Measurements from ENCODE around the gene SLC9B1. TPM values are rescaled to one million over a fixed set of nuclear protein-coding genes. Genes with fewer than 3 reads are reported as not detected.

Gene SLC9B1
- total RNA-seq, 1 experiment from 2014 or later, result 1.7 TPM

DNA sequence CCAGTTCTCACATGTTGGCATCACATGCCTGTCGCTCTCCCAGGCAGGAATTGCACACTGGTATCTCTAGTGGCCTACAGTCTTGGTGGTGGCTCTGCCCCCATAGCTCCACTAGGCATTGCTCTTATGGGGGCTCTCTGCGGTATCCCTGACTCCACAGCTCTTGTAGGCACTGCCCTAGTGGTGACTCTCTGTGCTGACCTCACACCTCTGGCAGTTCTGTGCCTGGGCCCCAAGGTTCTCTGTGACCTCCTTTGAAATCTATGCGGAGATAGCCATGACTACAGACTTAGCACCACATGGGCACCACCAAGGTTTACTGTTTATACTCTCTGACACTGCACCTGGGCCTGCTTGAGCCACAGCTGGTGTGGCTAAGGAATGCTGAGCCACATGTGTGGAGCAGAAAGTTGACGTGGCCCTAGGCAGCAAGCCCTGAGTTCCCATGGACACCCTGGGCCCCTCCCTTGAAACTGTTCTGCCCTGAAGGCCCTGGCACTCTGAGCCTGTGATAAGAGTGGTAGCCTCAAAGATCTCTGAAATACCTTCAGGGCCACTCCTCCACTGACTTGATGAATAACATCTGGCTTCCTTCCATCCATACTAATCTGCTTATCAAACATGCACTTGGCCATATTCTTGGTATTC, 8.0 kb downstream of the SLC9B1 start:
- ChIA-PET POLR2A (no interaction called here), CTCF (no interaction called here)
- Mint-ChIP-seq H3K27ac (ENCODE audit: unreplicated experiment) (no peak overlapping the region), H3K4me3 (ENCODE audit: unreplicated experiment) (no peak overlapping the region), H3K4me1 (ENCODE audit: low read depth, unreplicated experiment) (no peaks in the 10 kb centered on the region), H3K36me3 (ENCODE audit: insufficient read depth, unreplicated experiment) (no peaks in the 10 kb centered on the region), H3K9me3 (ENCODE audit: unreplicated experiment) (no peaks in the 10 kb centered on the region), H3K27me3 (ENCODE audit: insufficient read depth, unreplicated experiment) (no peaks in the 10 kb centered on the region)
- peak in 1 of 2 experiments; percentile 39 for DNase-seq
- intact Hi-C loops (cut with micrococcal nuclease; ENCODE audit: unreplicated experiment), result loop anchor here (10.0 kb wide), 1 partner anchor 667 kb away; the partner anchor contains the start of gene SLC39A8
- Histone ChIP-seq H3K36me3 (ENCODE audit: control insufficient read depth, insufficient read depth, low read length) (no peaks in the 10 kb centered on the region), H3K4me3 (ENCODE audit: low read depth, low read length) (no peak overlapping the region), H3K4me1 (no peaks in the 10 kb centered on the region; the same call in 1 of the 2 replicates), H3K27me3 (replicated peaks; ENCODE audit: control insufficient read depth, insufficient read depth, low read length) (no peaks in the 10 kb centered on the region), H3K9me3 (no peaks in the 10 kb centered on the region)
- TF ChIP-seq, protein P1, sequence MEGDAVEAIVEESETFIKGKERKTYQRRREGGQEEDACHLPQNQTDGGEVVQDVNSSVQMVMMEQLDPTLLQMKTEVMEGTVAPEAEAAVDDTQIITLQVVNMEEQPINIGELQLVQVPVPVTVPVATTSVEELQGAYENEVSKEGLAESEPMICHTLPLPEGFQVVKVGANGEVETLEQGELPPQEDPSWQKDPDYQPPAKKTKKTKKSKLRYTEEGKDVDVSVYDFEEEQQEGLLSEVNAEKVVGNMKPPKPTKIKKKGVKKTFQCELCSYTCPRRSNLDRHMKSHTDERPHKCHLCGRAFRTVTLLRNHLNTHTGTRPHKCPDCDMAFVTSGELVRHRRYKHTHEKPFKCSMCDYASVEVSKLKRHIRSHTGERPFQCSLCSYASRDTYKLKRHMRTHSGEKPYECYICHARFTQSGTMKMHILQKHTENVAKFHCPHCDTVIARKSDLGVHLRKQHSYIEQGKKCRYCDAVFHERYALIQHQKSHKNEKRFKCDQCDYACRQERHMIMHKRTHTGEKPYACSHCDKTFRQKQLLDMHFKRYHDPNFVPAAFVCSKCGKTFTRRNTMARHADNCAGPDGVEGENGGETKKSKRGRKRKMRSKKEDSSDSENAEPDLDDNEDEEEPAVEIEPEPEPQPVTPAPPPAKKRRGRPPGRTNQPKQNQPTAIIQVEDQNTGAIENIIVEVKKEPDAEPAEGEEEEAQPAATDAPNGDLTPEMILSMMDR (IDR thresholded peaks at IDR 0.05; ENCODE audit: insufficient read depth in 1 of 2, low read depth in 1 of 2, low read length in 1 of 2, severe bottlenecking in 1 of 2, unreplicated experiment in 1 of 2), result no peak
- BruUV-seq (replicated peaks), result no TSS peak

DNA sequence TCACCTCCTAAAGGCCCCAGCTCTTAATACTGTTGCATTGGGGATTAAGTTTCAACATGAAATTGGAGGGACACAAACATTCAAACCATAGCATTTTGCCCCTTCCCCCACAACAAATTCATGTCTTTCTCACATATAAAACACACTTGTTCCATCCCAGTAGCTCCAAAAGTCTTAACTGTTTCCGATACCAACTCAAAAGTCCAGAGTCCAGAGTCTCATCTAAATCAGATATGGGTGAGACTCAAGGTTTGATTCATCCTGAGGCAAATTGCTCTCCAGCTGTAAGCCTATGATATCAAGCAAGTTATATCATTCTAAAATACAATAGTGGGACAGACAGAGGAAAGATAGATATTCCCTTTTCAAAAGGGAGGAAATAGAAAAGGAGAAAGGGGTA, 8.7 kb downstream of the SLC9B1 start:
- H3K9me3 Mint-ChIP-seq (ENCODE audit: unreplicated experiment), result no peaks in the 10 kb centered on the region
- POLR2A ChIA-PET, result no interaction called here
- no peaks in the 10 kb centered on the region for H3K9me3 ChIP-seq

DNA sequence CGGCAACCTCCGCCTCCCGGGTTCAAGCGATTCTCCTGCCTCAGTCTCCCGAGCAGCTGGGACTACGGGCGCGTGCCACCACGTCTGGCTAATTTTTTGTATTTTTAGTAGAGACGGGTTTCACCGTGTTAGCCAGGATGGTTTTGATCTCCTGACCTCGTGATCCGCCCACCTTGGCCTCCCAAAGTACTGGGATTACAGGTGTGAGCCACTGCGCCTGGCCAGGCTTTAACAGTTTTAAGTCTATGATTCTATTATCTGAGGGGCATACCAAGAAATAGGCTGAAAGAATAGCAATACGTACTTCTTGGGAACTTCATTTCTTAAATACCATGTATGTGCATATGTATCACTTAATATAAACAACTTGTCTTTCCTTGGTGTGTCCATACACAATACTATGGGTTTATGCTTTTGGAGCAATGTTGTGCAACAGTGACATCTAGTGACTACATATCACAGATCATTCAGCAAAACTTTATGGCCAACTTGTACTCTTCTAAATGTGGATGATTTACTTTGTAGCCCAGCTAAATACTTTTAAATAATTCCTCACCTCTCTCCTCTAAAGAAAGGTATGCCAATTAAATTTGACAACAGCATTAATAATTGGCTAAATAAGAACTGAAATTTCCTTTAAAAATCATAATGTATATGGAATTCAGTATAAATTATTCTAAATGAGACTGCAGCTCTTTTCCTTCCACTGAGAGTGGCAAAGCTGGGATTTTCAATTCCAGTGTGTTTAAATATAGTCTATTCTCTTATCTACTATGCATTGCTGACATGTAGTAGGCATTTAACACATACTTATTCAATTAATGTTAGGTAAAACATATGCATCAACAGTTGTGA, 10.4 kb downstream of the SLC9B1 start:
- H3K27me3 Mint-ChIP-seq (ENCODE audit: insufficient read depth, unreplicated experiment), result peaks cover 2% of the 10 kb centered on the region

More for the DNA sequence above, 8.7 kb downstream of the SLC9B1 start:
- TF ChIP-seq, protein P1 (IDR thresholded peaks at IDR 0.05; ENCODE audit: insufficient read depth in 1 of 2, low read depth in 1 of 2, low read length in 1 of 2, severe bottlenecking in 1 of 2, unreplicated experiment in 1 of 2), result no peak
- Histone ChIP-seq H3K4me3 (ENCODE audit: low read depth, low read length) (no peak overlapping the region), H3K4me1 (no peaks in the 10 kb centered on the region; the same call in 1 of the 2 replicates), H3K27me3 (replicated peaks; ENCODE audit: control insufficient read depth, insufficient read depth, low read length) (no peaks in the 10 kb centered on the region), H3K36me3 (ENCODE audit: control insufficient read depth, insufficient read depth, low read length) (no peaks in the 10 kb centered on the region)
- no TSS peak for BruUV-seq (replicated peaks)
- Mint-ChIP-seq H3K27ac (ENCODE audit: unreplicated experiment) (no peak overlapping the region), H3K4me1 (ENCODE audit: low read depth, unreplicated experiment) (no peaks in the 10 kb centered on the region), H3K36me3 (ENCODE audit: insufficient read depth, unreplicated experiment) (no peaks in the 10 kb centered on the region), H3K4me3 (ENCODE audit: unreplicated experiment) (no peak overlapping the region), H3K27me3 (ENCODE audit: insufficient read depth, unreplicated experiment) (peaks cover 1% of the 10 kb centered on the region)
- intact Hi-C loops (cut with micrococcal nuclease; ENCODE audit: unreplicated experiment), result loop anchor here (10.0 kb wide), 1 partner anchor 666 kb away; the partner anchor contains the start of gene SLC39A8
- DNase-seq, result no peak
- CTCF ChIA-PET, result no interaction called here

More for the DNA sequence above, 10.4 kb downstream of the SLC9B1 start:
- intact Hi-C loops (cut with micrococcal nuclease; ENCODE audit: unreplicated experiment), result loop anchor here (1.0 to 5.0 kb wide), 7 partner anchors 82 to 578 kb away; partner anchors contain the start of genes CISD2 and MANBA
- Histone ChIP-seq H3K4me3 (ENCODE audit: low read depth, low read length) (no peak overlapping the region), H3K36me3 (ENCODE audit: control insufficient read depth, insufficient read depth, low read length) (no peaks in the 10 kb centered on the region), H3K9me3 (no peaks in the 10 kb centered on the region), H3K27me3 (replicated peaks; ENCODE audit: control insufficient read depth, insufficient read depth, low read length) (no peaks in the 10 kb centered on the region), H3K4me1 (no peaks in the 10 kb centered on the region; the same call in 1 of the 2 replicates)
- no peaks in the 10 kb centered on the region for H3K36me3 Mint-ChIP-seq (ENCODE audit: insufficient read depth, unreplicated experiment)
- H3K4me3 Mint-ChIP-seq (ENCODE audit: unreplicated experiment), result no peak overlapping the region
- ChIA-PET POLR2A (no interaction called here), CTCF (interaction anchor here (1.2 to 1.5 kb wide), 2 partner anchors 278 to 389 kb away, joined by 3 to 10 read pairs; no protein-coding TSS in a partner anchor)
- TF ChIP-seq, protein P1 (IDR thresholded peaks at IDR 0.05; ENCODE audit: insufficient read depth in 1 of 2, low read depth in 1 of 2, low read length in 1 of 2, severe bottlenecking in 1 of 2, unreplicated experiment in 1 of 2), result peak; percentile 62 to 68
- H3K27ac Mint-ChIP-seq (ENCODE audit: unreplicated experiment), result no peak overlapping the region
- H3K9me3 Mint-ChIP-seq (ENCODE audit: unreplicated experiment), result no peaks in the 10 kb centered on the region
- no peaks in the 10 kb centered on the region for H3K4me1 Mint-ChIP-seq (ENCODE audit: low read depth, unreplicated experiment)
- peak in 1 of 2 experiments; percentile 58 for DNase-seq
- no TSS peak for BruUV-seq (replicated peaks)

Measured in Caco-2 (cell line).